Neural cell (in vitro differentiated cells): Measurements from ENCODE around the gene RNF148. TPM values are rescaled to one million over a fixed set of nuclear protein-coding genes. Genes with fewer than 3 reads are reported as not detected.

Experiments
- H2AFZ ChIP-seq: fragments of 200-600, 300-800 bp; sonication (generic), shearing (Covaris generic); 2 replicates; pipeline ENCODE4 v1.6.0; 2014; ENCODE audit warnings: low read depth, mild to moderate bottlenecking, antibody characterized with exemption, low read length, moderate library complexity
- H3F3A ChIP-seq: fragments of 200-600 bp; shearing (Covaris generic); 2 replicates; pipeline ENCODE4 v1.6.1; 2016; ENCODE audit warnings: mild to moderate bottlenecking, moderate library complexity, mixed read lengths, antibody characterized with exemption, low read length; ENCODE audit not compliant: insufficient read depth, poor library complexity, severe bottlenecking
- H3K27ac ChIP-seq: fragments of 200-600, 300-800 bp; sonication (generic), shearing (Covaris generic); 2 replicates; pipeline ENCODE4 v1.5.1; 2014; ENCODE audit warnings: mild to moderate bottlenecking, low read length, moderate library complexity
- H3K27me3 ChIP-seq: fragments of 300-800, 200-600 bp; sonication (generic), shearing (Covaris generic); 2 replicates; pipeline ENCODE4 v1.6.0; 2014; ENCODE audit warnings: mild to moderate bottlenecking, low read depth, low read length, moderate library complexity; ENCODE audit not compliant: insufficient read depth
- H3K36me3 ChIP-seq: fragments of 300-800, 200-600 bp; sonication (generic), shearing (Covaris generic); 2 replicates; pipeline ENCODE4 v1.5.1; 2014; ENCODE audit warnings: mild to moderate bottlenecking, antibody characterized with exemption, low read length, moderate library complexity; ENCODE audit not compliant: insufficient read depth
- H3K4me2 ChIP-seq: fragments of 300-800, 200-600 bp; sonication (generic), shearing (Covaris generic); 2 replicates; pipeline ENCODE4 v1.6.0; 2014; ENCODE audit warnings: mild to moderate bottlenecking, low read length
- H3K4me3 ChIP-seq: fragments of 300-800, 200-600 bp; sonication (generic), shearing (Covaris generic); 2 replicates; pipeline ENCODE4 v1.5.1; 2014; ENCODE audit warnings: mild to moderate bottlenecking, low read length, moderate library complexity
- H3K79me2 ChIP-seq: fragments of 200-600 bp; shearing (Covaris generic); replicated peaks from 2 replicates; pipeline ENCODE4 v1.6.0; 2014; ENCODE audit warnings: mild to moderate bottlenecking, low read length, moderate library complexity; ENCODE audit not compliant: insufficient read depth
- H3K9ac ChIP-seq: fragments of 300-800, 200-600 bp; sonication (generic), shearing (Covaris generic); 2 replicates; pipeline ENCODE4 v1.6.1; 2016; ENCODE audit warnings: mild to moderate bottlenecking, low read length, mixed read lengths
- H3K9me2 ChIP-seq: fragments of 200-600 bp; shearing (Covaris generic); 2 replicates; pipeline ENCODE4 v1.6.1; 2016; ENCODE audit warnings: mild to moderate bottlenecking, low read length, mixed read lengths; ENCODE audit not compliant: insufficient read depth
- H3K9me3 ChIP-seq: fragments of 200-600, 300-800 bp; sonication (generic), shearing (Covaris generic); 2 replicates; pipeline ENCODE4 v1.6.1; 2016; ENCODE audit warnings: mild to moderate bottlenecking, mixed run types, low read length, moderate library complexity, mixed read lengths
- H4K20me1 ChIP-seq: fragments of 200-600 bp; shearing (Covaris generic); 2 replicates; pipeline ENCODE4 v1.6.1; 2016; ENCODE audit warnings: mild to moderate bottlenecking, mixed run types; ENCODE audit not compliant: insufficient read depth
- CTCF ChIP-seq: fragments of 450-650 bp; IDR thresholded peaks from 2 replicates; pipeline ENCODE4 v1.5.1; 2014; ENCODE audit warnings: antibody characterized with exemption, mild to moderate bottlenecking, moderate library complexity; ENCODE audit not compliant: poor library complexity, severe bottlenecking
- EP300 ChIP-seq: fragments of 450-650 bp; conservative IDR thresholded peaks from 2 replicates; pipeline ENCODE4 v1.6.1; 2014; ENCODE audit warnings: antibody characterized with exemption, mild to moderate bottlenecking, moderate library complexity; ENCODE audit not compliant: poor library complexity, severe bottlenecking
- EZH2 ChIP-seq: fragments of 200-600, 300-800 bp; shearing (Covaris generic), sonication (generic); IDR thresholded peaks from 2 replicates; pipeline ENCODE4 v1.6.1; 2014; ENCODE audit warnings: antibody characterized with exemption, low read length, borderline replicate concordance, mild to moderate bottlenecking; ENCODE audit not compliant: insufficient read depth, poor library complexity, severe bottlenecking
- MXI1 ChIP-seq: fragments of 450-650 bp; conservative IDR thresholded peaks from 2 replicates; pipeline ENCODE4 v1.6.1; 2014; ENCODE audit warnings: antibody characterized with exemption, mild to moderate bottlenecking; ENCODE audit not compliant: poor library complexity, severe bottlenecking
- POLR2AphosphoS5 ChIP-seq: IDR thresholded peaks from 2 replicates; pipeline ENCODE4 v1.6.1; 2012
- RAD21 ChIP-seq: fragments of 450-650 bp; conservative IDR thresholded peaks from 2 replicates; pipeline ENCODE4 v1.6.1; 2014; ENCODE audit warnings: antibody characterized with exemption, mild to moderate bottlenecking, moderate library complexity
- REST ChIP-seq: IDR thresholded peaks from 2 replicates; pipeline ENCODE4 v1.6.1; 2012; ENCODE audit warnings: borderline replicate concordance
- SMC3 ChIP-seq: fragments of 450-650 bp; conservative IDR thresholded peaks from 2 replicates; pipeline ENCODE4 v1.6.1; 2014; ENCODE audit warnings: antibody characterized with exemption, mild to moderate bottlenecking, moderate library complexity; ENCODE audit not compliant: poor library complexity
- TAF1 ChIP-seq: IDR thresholded peaks from 2 replicates; pipeline ENCODE4 v1.6.1; 2012; ENCODE audit warnings: low read depth
- polyA plus RNA-seq: library from polyadenylated mRNA; depleted of rRNA; stranded (reverse); fragments of >200 nt; gene quantifications from 2 replicates; pipeline ENCODE4 v1.2.3, GENCODE V29; 2014

RNF148 gene
- polyA plus RNA-seq, 1 donor from 2014 or later, result 0.25 TPM

- Histone ChIP-seq H3K9me3 (no peaks in the 10 kb centered on the region), H3K79me2 (no peaks in the 10 kb centered on the region), H4K20me1 (no peaks in the 10 kb centered on the region), H3K9me2 (no peaks in the 10 kb centered on the region), H3F3A (no peaks in the 10 kb centered on the region), H2AFZ (no peak overlapping the region), H3K4me3 (no peak overlapping the region), H3K27ac (no peak overlapping the region), H3K27me3 (no peaks in the 10 kb centered on the region), H3K4me2 (no peak overlapping the region), H3K9ac (no peak overlapping the region), H3K36me3 (no peaks in the 10 kb centered on the region)
- TF ChIP-seq REST, result no peak
- no peak for TF ChIP-seq MXI1
- TF ChIP-seq TAF1, result no peak
- no peak for TF ChIP-seq RAD21
- TF ChIP-seq POLR2AphosphoS5, result no peak
- no peak for TF ChIP-seq EP300
- no peak for TF ChIP-seq CTCF
- no peak for TF ChIP-seq SMC3
- TF ChIP-seq EZH2, result no peak
Observed at GRCh38 chr7:122663733-122664132, 39.0 kb downstream of the RNF148 start.

- H3K9ac ChIP-seq, result no peak overlapping the region
- H3K9me3 ChIP-seq, result no peaks in the 10 kb centered on the region
- H3K79me2 ChIP-seq, result no peaks in the 10 kb centered on the region
- H3F3A ChIP-seq, result no peaks in the 10 kb centered on the region
- no peaks in the 10 kb centered on the region for H3K27me3 ChIP-seq
- H3K9me2 ChIP-seq, result no peaks in the 10 kb centered on the region
- H4K20me1 ChIP-seq, result no peaks in the 10 kb centered on the region
- no peak overlapping the region for H2AFZ ChIP-seq
- H3K27ac ChIP-seq, result no peak overlapping the region
- H3K36me3 ChIP-seq, result no peaks in the 10 kb centered on the region
- no peak overlapping the region for H3K4me3 ChIP-seq
- H3K4me2 ChIP-seq, result no peak overlapping the region
- no peak for TF ChIP-seq EP300
- TF ChIP-seq POLR2AphosphoS5, result no peak
- no peak for TF ChIP-seq CTCF
- TF ChIP-seq TAF1, result no peak
- no peak for TF ChIP-seq RAD21
- TF ChIP-seq MXI1, result no peak
- TF ChIP-seq EZH2, result no peak
- TF ChIP-seq REST, result no peak
- no peak for TF ChIP-seq SMC3
Observed at GRCh38 chr7:122658856-122659255, 43.9 kb downstream of the RNF148 start.
